Endothelial cell (in vitro differentiated cells): ENCODE measurements around the gene PCED1B. TPM values are rescaled to one million over a fixed set of nuclear protein-coding genes. Genes with fewer than 3 reads are reported as not detected.
"Not testable (repeated sequence)": the region's sequence is repeated elsewhere in the genome, so short reads cannot be mapped to it uniquely, and the experiment has no call there.

ENCODE experiments used
- DNase-seq: peaks from one replicate; pipeline ENCODE4 v3.0.0; 2021; ENCODE audit warnings: low spot score
- H3K27ac Mint-ChIP-seq: one replicate; pipeline ENCODE4 v1.8.0; 2021; ENCODE audit warnings: mixed read lengths, inconsistent platforms; ENCODE audit not compliant: unreplicated experiment
- H3K27me3 Mint-ChIP-seq: one replicate; pipeline ENCODE4 v1.8.0; 2021; ENCODE audit warnings: mild to moderate bottlenecking, moderate library complexity, mixed read lengths, inconsistent platforms; ENCODE audit not compliant: unreplicated experiment
- H3K36me3 Mint-ChIP-seq: one replicate; pipeline ENCODE4 v1.8.0; 2021; ENCODE audit warnings: mild to moderate bottlenecking, low read depth, mixed read lengths, inconsistent platforms; ENCODE audit not compliant: unreplicated experiment
- H3K4me1 Mint-ChIP-seq: one replicate; pipeline ENCODE4 v1.8.0; 2021; ENCODE audit warnings: mild to moderate bottlenecking, mixed read lengths, inconsistent platforms; ENCODE audit not compliant: unreplicated experiment
- H3K4me3 Mint-ChIP-seq: one replicate; pipeline ENCODE4 v1.8.0; 2021; ENCODE audit warnings: mild to moderate bottlenecking, mixed read lengths, inconsistent platforms; ENCODE audit not compliant: unreplicated experiment
- H3K9me3 Mint-ChIP-seq: one replicate; pipeline ENCODE4 v1.8.0; 2021; ENCODE audit warnings: mixed read lengths, inconsistent platforms; ENCODE audit not compliant: unreplicated experiment
- CTCF ChIP-seq: fragments of 200-600 bp; sonication (generic); IDR thresholded peaks from one replicate; pipeline ENCODE4 v1.5.0; 2021; ENCODE audit warnings: antibody characterized with exemption; ENCODE audit not compliant: unreplicated experiment
- total RNA-seq: library from RNA; stranded (reverse); fragmentation: NEBNext Ultra II Directional; extraction: Animal tissue kit (Norgen Biotek cat#: 25700); gene quantifications from one replicate; pipeline ENCODE4 v1.2.1, GENCODE V29; 2021; ENCODE audit not compliant: unreplicated experiment

Gene PCED1B
- total RNA-seq, 1 donor from 2014 or later: 9.7 TPM

GRCh38 chr12:47165934-47166333, 86.5 kb downstream of the PCED1B start:
- H3K9me3 Mint-ChIP-seq: no peaks in the 10 kb centered on the region
- no peaks in the 10 kb centered on the region for H3K27me3 Mint-ChIP-seq
- no peak overlapping the region for H3K4me3 Mint-ChIP-seq
- no peak for DNase-seq
- no peak overlapping the region for H3K27ac Mint-ChIP-seq
- TF ChIP-seq CTCF: no peak
- peaks cover 2% of the 10 kb centered on the region for H3K4me1 Mint-ChIP-seq
- peaks cover 6% of the 10 kb centered on the region for H3K36me3 Mint-ChIP-seq

GRCh38 chr12:47166365-47166764, 86.9 kb downstream of the PCED1B start:
- TF ChIP-seq CTCF: no peak
- no peak overlapping the region for H3K27ac Mint-ChIP-seq
- no peaks in the 10 kb centered on the region for H3K27me3 Mint-ChIP-seq
- peaks cover 2% of the 10 kb centered on the region for H3K4me1 Mint-ChIP-seq
- H3K4me3 Mint-ChIP-seq: no peak overlapping the region
- peaks cover 7% of the 10 kb centered on the region for H3K36me3 Mint-ChIP-seq
- no peak for DNase-seq
- no peaks in the 10 kb centered on the region for H3K9me3 Mint-ChIP-seq

- H3K36me3 Mint-ChIP-seq: peaks cover 11% of the 10 kb centered on the region
- H3K4me3 Mint-ChIP-seq, DNase-seq, H3K27me3 Mint-ChIP-seq, H3K4me1 Mint-ChIP-seq, H3K9me3 Mint-ChIP-seq, H3K27ac Mint-ChIP-seq: not testable (repeated sequence)
Observed at GRCh38 chr12:47170281-47170680, 90.9 kb downstream of the PCED1B start.

GRCh38 chr12:47178014-47178413, 98.6 kb downstream of the PCED1B start:
- Mint-ChIP-seq H3K9me3 (no peaks in the 10 kb centered on the region), H3K36me3 (peaks cover 12% of the 10 kb centered on the region), H3K27ac (no peak overlapping the region), H3K4me1 (no peaks in the 10 kb centered on the region), H3K27me3 (no peaks in the 10 kb centered on the region), H3K4me3 (no peak overlapping the region)
- no peak for TF ChIP-seq CTCF
- DNase-seq: no peak

- H3K9me3 Mint-ChIP-seq, H3K27ac Mint-ChIP-seq, DNase-seq, H3K4me3 Mint-ChIP-seq, H3K36me3 Mint-ChIP-seq, H3K4me1 Mint-ChIP-seq, H3K27me3 Mint-ChIP-seq: not testable (repeated sequence)
Observed at GRCh38 chr12:47182164-47182938, 102.9 kb downstream of the PCED1B start.

- Mint-ChIP-seq H3K4me3 (no peak overlapping the region), H3K27me3 (no peaks in the 10 kb centered on the region), H3K9me3 (no peaks in the 10 kb centered on the region), H3K36me3 (peaks cover 3% of the 10 kb centered on the region), H3K4me1 (peaks cover 3% of the 10 kb centered on the region), H3K27ac (no peak overlapping the region)
- DNase-seq: no peak
- no peak for TF ChIP-seq CTCF
Observed at GRCh38 chr12:47184229-47184628, 104.8 kb downstream of the PCED1B start.
